Activated T-helper 9 cell treated with anti-CD3 and anti-CD28 coated beads, Interleukin-2, amount 50 U/mL, for 16 hours (primary cell): Measurements from ENCODE around the gene MARF1.
"Not testable (repeated sequence)": the region's sequence is repeated elsewhere in the genome, so short reads cannot be mapped to it uniquely, and the experiment has no call there.

ENCODE experiments used
- DNase-seq: peaks from one replicate; pipeline ENCODE4 v3.0.0-alpha.2; 2020; ENCODE audit warnings: low read depth

MARF1 gene

DNA sequence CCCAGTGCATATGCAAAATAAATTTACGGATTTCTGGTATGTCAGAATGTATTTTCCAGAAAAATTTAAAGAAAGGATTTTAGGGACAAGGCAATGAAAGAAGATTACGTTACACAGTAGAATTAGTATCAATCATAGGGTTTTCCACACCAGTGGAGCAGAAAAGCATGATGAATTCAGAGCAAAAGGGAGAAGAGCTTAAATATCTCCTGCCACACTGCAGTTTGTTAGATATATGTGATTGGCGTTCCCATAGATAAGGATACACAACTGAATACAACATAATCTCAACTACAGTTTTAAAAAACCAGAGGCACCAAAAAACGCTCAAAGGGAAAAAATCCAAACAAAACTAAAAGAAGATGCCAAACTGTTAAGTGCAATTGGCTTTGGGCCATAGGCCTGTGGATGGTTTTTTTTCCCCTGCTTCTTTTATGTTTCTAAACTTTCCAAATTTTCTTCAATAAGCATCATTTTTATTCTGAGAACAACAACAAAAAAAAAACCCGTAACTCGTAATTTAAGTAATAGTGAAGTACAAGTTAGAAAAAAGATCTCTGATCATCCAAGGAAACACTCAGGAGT is 22.3 kb downstream of the MARF1 start:
- no peak for DNase-seq

DNA sequence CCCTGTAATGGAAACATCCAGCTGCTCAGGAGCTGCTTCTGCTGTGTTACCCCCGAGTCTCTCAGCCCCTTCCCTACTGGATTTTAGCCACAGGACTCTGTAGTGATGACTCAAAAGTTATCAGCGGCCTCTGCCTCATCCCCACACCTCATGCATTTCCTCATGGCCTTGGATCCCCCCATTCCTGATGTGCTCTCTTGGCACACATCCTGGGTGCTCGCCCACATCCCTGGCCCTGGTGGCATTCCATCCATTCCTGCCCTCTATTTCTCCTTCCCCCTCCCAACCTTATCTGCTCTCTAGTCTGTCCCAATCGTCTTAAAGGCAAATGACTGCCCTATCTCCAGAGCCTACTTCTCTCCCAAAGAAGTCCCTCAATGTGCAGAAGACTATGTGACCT is 24.6 kb downstream of the MARF1 start:
- DNase-seq = no peak

DNA sequence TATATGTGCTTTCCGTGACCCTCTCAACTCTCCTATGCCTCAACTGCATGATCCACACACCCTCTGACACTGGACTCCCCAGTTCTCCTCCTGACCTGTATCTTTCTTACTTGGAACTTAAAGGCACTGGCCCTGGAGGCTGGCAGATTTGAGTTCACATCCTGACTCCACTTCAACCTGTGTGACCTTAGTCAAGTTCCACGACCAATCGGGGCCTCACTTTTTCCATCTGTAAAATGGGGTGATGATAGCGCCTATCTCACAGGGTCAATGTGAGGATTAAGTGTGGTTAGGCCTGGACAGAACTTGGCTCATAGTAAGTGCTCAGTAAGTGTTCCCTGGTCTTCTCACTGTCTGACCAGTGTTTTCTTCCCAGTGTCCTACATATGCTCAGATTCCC is 25.1 kb downstream of the MARF1 start:
- no peak for DNase-seq

GRCh38 chr16:15616475-15617165 is 26.3 kb downstream of the MARF1 start:
- DNase-seq = no peak

DNA sequence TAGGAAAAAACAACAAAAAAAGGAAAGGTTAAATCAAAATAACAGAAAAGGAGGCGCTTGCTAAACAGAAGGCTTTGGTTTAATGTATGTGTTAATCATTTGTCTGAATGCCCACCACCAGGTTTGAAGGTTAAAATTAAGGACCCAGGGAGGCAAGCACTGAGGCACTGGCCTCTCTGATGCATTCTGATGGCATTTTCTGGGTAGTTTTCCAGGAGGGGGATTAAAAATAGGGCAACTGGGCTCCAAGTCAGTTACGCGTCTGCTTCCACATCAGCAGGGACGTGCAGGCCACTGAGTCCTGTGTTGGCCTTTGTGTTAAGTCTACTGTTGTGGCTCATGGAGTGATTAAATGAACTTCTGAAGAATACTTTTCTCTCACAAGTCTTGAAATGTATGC is 26.9 kb downstream of the MARF1 start:
- no peak for DNase-seq

GRCh38 chr16:15613676-15614075 is 29.3 kb downstream of the MARF1 start:
- no peak for DNase-seq

GRCh38 chr16:15611610-15612009 is 31.3 kb downstream of the MARF1 start:
- no peak for DNase-seq

DNA sequence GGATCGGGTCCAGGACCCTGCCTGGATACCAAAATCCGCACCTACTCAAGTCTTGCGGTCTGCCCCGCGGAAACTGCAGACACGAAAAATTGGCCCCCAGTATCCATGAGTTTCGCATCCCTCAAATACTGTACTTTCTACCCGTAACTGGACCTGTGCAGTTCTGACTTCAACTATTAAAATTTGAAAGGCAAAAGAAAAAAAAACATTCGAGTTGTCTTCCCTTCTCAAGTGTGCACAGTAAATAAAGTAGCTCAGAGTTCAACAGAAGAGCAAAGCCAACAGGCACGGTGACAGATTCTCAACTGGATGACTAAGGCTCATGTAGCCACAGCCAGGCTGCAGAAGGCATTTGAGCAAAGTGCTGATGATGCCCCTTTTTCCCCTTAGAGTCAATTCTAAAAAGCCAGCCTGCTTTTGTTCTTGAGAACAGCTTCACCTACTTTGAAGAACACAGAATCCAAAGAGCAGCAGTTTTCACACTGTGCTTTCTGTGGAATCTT is 32.5 kb downstream of the MARF1 start:
- DNase-seq = no peak

- no peak for DNase-seq
Measured at GRCh38 chr16:15609286-15609649, 33.7 kb downstream of the MARF1 start.

DNA sequence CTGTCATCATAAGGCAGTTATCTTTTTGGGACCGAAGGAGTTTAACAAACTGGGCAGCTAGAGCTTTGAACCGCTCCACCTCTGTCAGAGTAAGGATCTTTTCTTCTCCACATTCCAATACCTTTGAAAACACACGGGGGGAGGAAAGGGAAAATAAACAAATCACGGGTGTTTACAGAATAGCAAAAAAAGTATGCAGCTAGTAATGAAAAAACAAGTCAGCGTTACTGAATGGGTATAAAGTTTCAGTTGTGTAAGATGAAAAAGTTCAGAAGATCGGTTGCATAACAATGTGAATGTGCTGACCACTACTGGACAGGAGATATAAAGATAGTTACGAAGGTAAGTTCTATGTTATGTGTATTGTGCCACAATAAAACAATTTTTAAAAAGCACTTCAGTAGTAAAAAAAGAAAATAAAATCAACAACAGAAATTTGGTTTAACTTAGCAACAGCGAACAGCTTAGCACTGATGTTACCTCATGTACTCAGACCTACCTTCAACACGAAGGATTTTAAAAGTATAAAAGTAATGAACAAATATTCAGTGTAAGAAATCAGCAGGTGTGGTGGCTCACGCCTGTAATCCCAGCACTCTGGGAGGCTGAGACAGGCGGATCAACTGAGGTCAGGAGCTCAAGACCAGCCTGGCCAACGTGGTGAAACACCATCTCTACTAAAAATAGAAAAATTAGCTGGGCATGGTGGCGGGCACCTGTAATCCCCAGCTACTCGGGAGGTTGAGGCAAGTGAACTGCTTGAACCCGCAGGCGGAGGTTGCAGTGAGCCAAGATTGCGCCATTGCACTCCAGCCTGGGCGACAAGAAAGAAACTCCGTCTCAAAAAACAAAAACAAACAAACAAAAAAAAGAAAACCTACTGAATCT is 34.3 kb downstream of the MARF1 start:
- DNase-seq = no peak

GRCh38 chr16:15607700-15608396 is 35.1 kb downstream of the MARF1 start:
- no peak for DNase-seq

GRCh38 chr16:15607221-15607699 is 35.7 kb downstream of the MARF1 start:
- DNase-seq = not testable (repeated sequence)

GRCh38 chr16:15606518-15607220 is 36.3 kb downstream of the MARF1 start:
- no peak for DNase-seq

GRCh38 chr16:15605839-15606517 is 37.0 kb downstream of the MARF1 start:
- no peak for DNase-seq

DNA sequence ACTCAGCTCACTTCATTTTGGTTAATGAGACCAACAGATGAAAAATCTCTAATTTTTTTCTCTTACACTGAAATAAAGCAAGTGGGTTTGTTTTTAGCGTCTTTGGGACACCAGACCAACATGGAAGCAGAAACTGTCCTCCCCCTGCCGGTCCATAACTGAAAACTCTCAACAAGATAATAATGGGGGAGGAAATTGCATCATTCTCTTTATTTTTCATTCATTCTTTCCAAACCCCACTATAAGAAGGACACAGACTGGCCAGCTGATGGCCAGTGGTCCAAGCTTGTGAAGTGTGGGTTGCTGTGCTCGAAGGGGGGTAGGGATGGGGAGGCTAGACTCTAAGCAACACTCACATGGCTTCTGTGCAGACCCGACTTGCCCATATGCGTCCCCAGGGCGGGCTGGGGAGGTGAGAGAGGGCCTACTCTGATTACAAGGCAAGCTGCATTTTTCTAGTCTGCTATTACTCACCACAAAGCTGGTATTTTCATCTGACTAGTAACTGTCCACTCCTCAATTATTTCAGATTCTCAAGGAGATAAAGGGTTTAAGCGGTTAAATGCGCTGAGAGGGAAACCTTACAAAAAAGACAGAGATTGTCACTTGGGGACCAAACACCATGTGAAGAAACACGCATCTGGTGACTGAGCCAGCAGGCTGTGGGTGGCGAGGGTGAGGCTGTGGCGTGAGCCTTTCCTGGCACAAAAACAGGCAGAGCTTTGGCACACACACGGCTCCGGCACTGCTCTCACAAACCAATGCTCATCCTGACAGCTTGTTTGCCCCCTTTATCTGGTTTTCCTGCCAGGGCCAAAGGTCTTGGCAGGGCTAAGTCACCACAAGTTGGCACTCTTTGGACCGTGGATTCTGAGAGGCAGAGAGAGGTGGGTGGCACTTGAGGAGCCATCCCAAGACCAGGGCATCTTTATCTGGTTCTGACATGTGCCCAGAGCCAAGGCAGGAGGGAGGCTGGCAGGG is 38.2 kb downstream of the MARF1 start:
- no peak for DNase-seq

- DNase-seq = no peak
Measured at GRCh38 chr16:15602285-15603044, 40.5 kb downstream of the MARF1 start.

- no peak for DNase-seq
Measured at GRCh38 chr16:15601212-15601879, 41.6 kb downstream of the MARF1 start.

DNA sequence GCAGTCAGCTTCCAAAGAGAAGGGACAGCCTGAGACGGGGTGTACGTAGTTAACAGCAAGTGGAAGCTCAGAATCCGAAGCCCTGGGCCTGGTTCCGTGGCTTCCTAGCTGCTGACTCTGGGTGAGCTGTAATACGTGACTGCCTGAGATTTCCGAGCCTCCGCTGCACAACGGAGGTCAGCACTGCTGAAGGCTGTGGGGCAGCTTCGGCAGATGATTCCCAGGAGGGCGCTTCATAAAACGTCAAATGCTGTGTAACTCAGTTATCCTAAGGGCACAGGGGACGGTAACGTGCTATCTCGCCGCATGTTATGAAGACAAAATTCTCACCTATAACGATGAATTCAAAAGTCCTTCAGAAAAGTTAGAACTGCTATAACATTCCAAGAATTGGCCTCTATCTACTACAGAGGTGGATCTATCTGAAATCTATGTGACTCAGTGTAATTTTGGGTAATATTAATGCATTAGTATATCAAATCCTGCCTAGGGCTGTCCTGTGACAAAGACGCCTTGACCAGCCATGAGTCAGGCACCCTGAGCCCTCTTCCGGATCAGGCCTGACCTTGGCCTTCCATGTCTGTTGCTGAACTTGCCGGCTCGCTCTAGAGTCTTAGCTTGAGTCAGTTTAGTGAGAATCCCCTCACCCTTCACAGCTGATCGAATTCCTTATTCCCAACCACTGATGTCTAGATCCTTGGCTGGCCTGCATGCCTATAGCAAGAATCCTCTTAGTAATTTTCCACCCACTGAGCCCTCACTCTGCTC is 43.5 kb downstream of the MARF1 start:
- DNase-seq = no peak
